GM18526 (cell line): Measurements from ENCODE around the gene MAST3.

Experiments used
- POLR2A ChIP-seq: IDR thresholded peaks from 3 replicates; pipeline ENCODE4 v1.6.1; 2011; ENCODE audit not compliant: insufficient read length; ENCODE audit errors: extremely low read depth

The MAST3 gene

DNA sequence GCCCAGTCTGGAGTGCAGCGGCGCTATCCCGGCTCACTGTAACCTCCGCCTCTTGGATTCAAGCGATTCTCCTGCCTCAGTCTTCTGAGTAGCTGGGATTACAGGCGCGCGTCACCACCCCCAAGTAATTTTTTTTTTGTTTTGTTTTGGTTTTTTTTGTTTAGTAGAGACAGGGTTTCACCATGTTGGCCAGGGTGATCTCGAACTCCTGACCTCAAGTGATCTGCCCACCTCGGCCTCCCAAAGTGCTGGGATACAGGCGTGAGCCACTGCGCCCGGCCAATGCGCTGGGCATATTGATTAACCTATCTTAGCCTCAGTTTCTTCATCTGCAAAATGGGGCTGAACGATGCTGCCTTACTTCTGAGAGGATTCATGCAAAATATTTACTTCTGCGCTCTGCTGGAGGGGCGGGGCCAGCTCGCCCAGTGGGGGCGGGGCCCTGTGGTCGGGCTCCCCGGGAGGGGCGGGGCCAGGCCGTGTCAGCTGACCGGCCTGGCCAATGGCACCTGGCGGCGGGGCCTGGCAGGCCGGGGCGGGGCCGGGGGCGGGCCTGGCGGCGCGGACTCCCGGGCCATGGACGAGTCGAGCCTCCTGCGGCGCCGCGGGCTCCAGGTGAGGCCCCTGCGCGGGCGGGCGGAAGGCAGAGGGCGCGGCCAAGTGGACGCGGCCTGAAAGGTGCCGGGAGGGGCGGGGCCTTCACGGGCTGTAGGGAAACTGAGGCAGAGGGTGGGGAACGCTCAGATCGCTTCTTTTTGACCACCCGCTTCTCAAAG is at the start of gene MAST3:
Gene MAST3 (plus strand): TSS at position 562 of the 776 bp plus-strand sequence. CDS start 15 bp downstream, at position 577.
- TF ChIP-seq POLR2A = peak; percentile 70

GRCh38 chr19:18049385-18049784 is 48.2 kb upstream of the MAST3 start:
- TF ChIP-seq POLR2A = no peak

DNA sequence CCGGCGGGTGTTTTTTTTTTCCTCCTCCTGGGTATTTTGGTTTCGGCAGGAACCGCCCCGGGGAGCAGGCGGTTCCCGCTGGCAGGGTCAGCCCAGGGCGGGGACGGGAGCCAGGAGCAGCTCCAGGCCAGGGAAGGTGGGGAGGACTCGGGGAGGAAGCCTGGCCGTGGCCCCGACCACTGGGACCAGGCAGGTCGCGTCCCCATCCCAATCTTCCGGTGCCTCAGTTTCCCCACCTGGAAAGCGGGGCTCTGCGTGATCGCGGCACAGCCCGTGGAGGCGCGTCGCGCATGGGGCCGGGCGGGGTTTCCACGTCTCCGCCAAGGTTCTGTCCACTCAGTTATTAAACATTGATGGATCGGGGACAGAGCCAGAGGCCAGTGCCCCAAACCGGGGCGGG is 45.7 kb upstream of the MAST3 start:
- no peak for TF ChIP-seq POLR2A

GRCh38 chr19:18053576-18054219 is 43.9 kb upstream of the MAST3 start:
- no peak for TF ChIP-seq POLR2A

GRCh38 chr19:18055967-18056366 is 41.6 kb upstream of the MAST3 start:
- no peak for TF ChIP-seq POLR2A

- no peak for TF ChIP-seq POLR2A
These were observed 40.0 kb upstream of the MAST3 start for GRCh38 chr19:18057557-18057956.

DNA sequence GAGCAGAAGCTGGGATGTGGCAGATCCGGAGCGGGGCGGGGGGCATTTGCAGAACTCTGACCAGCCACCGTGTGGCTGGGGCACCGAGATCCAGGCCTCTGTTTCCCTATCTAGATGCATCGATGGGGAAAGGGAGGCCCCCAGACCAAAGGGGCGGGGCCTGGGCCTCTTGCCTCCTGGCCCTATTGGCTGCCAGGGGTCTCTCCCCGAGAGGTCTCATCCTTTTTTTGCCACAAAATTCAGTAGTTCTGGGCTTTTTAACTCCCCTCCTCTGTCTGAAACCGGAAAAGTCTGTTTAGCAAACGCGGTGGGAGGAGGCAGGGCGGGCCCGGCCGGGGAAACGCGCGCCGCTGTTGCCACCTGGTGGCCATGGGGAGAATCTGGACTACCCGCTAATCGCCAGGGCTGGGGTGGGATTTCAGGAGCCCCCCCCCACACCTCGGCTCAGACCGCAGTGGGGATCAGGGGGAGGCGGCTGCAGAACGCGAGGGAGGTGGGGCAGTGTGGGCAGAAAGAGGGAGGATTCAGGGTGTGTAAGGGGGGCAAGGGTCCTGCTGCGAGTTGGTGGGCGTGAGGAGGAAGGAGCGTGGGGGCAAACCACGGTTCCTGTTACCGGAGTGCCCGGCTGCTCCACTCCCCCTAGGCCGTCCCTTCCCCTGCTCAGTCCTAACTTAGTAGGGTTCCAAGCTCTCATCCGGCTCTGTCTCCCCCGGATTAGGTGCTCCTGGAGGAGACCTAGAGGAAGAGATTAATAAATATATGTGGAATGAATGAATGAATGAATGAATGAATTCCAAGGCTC is 39.2 kb upstream of the MAST3 start:
- no peak for TF ChIP-seq POLR2A

DNA sequence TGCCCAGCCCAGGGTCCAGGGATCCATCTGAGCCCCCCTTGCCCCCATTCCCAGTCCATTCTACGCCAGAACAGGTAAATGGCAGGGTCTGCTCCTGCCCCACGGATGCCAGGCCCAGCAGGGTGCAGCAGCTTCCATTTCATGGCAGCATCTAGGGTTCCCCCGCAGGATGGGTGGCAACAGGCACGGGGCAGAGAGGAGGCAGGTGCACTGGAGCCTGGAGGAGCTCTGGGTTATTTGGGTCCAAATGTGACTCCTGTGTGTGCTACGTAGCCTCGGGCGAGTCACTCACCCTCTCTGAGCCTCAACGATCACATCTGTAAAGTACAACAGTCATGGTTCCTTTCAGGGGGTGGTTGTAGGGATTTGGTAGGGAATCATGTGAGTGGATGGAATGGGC is 38.3 kb upstream of the MAST3 start:
- TF ChIP-seq POLR2A = no peak

DNA sequence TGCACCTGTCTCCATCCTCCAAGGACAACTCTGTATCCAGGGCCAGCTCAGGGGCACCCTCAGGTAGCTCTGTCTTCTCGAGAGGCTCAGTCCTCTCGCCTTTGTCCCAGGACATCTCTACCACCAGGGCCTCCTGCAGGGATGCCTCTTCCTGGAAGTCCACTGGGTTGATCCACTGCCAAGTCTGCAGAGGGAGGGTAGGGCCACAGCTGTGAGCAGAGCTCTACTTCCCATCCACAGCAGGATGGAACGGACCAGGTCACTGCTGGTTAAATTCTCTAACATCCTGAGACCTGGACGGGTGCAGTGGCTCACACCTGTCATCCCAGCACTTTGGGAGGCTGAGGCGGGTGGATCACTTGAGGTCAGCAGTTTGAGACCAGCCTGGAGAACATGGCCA is 37.7 kb upstream of the MAST3 start:
- TF ChIP-seq POLR2A = no peak

- TF ChIP-seq POLR2A = no peak
These were observed 37.1 kb upstream of the MAST3 start for GRCh38 chr19:18060472-18060871.

- TF ChIP-seq POLR2A = no peak
These were observed 35.5 kb upstream of the MAST3 start for GRCh38 chr19:18062028-18062427.

DNA sequence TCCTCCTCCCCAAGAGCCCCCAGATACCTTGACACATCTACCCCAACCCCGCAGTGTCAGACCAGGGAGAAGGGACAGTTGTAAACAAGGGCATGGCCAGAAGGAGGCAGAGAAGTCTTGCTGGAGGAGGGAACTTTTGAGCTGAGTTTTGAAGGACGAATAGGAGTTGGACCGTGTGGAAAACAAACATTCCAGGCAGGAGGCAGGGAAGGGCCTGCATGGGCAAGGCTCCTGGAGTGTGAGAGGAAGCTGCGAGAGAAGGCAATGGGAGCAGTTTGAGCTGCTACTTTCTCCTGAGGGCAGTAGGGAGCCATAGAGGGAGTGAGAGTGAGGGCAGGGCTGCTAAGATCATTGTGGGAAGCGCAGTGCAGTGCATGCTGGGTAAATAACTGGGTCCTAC is 34.1 kb upstream of the MAST3 start:
- no peak for TF ChIP-seq POLR2A

DNA sequence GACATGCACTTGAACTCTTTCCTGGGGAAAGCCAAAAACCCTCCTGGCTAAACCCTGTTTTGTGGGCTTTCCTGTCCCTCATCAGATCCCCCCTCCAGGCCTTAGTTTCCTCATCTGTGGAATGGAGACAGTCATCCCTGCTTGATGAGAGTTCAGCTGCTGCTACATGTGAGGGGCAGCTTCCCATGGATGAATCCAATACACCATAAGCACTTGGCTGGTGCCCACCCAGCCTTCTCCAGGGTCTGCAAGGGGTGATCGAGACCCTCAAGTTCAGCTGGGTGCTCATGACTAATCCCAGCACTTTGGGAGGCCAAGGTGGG is 32.4 kb upstream of the MAST3 start:
- no peak for TF ChIP-seq POLR2A

DNA sequence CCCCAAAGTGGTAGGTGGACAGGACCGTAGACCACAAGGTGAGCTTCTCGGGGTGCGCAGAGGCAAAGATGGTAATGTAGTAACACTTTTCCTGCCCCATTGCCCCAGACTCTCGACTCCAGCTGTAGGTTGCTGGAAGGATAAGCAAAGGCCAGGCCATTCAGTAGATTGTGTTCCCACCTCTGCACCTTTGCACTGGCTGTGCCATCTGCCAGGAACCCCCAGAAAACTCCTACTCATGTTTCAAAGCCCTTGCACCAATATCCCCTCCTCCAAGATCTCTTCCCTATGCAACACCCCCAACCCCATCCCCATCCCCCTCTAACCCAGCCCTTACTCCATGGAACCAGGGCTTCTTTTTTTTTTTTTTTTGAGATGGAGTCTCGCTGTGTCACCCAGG is 29.2 kb upstream of the MAST3 start:
- no peak for TF ChIP-seq POLR2A

GRCh38 chr19:18069383-18069782 is 28.2 kb upstream of the MAST3 start:
- no peak for TF ChIP-seq POLR2A

DNA sequence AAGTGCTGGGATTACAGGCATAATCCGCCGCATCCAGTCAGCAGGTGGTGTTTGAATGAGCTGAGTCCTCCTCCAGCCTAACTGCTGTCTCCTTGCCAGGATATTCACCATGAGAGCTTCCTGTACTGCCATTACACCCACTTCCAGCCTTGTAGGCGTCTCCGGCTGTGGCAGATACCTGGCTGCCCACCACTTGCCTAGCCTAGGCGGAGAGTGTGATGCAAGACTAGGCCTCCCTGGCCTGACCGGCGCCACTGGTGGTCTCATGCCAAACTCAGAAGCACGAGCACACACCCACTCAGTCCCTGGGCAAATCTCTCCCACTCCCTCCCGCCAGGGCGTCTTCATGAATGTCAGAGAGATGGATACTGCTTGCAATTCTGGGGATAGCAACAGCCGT is 27.4 kb upstream of the MAST3 start:
- no peak for TF ChIP-seq POLR2A
